CD1c-positive myeloid dendritic cell (primary cell): Measurements from ENCODE around the gene RAPGEF1.

Experiments used
- DNase-seq: peaks from one replicate; pipeline ENCODE4 v3.0.0-alpha.2; 2016; ENCODE audit errors: extremely low spot score

The RAPGEF1 gene

GRCh38 chr9:131608493-131609037, 131.3 kb downstream of the RAPGEF1 start:
- DNase-seq: no peak

GRCh38 chr9:131607591-131607990, 132.3 kb downstream of the RAPGEF1 start:
- no peak for DNase-seq

- DNase-seq: no peak
These were observed 132.8 kb downstream of the RAPGEF1 start for GRCh38 chr9:131606896-131607567.

- DNase-seq: no peak
These were observed 133.9 kb downstream of the RAPGEF1 start for GRCh38 chr9:131605770-131606590.

GRCh38 chr9:131603711-131604439, 136.0 kb downstream of the RAPGEF1 start:
- no peak for DNase-seq

GRCh38 chr9:131603199-131603598, 136.7 kb downstream of the RAPGEF1 start:
- DNase-seq: peak; percentile 42

GRCh38 chr9:131601683-131602181, 138.1 kb downstream of the RAPGEF1 start:
- DNase-seq: no peak

- DNase-seq: peak; percentile 95
These were observed 141.8 kb downstream of the RAPGEF1 start for GRCh38 chr9:131598121-131598520.

- DNase-seq: no peak
These were observed 142.6 kb downstream of the RAPGEF1 start for GRCh38 chr9:131597246-131597645.

GRCh38 chr9:131596430-131596743, 143.5 kb downstream of the RAPGEF1 start:
- no peak for DNase-seq

- no peak for DNase-seq
These were observed 144.0 kb downstream of the RAPGEF1 start for GRCh38 chr9:131595696-131596429.

GRCh38 chr9:131594906-131595665, 144.8 kb downstream of the RAPGEF1 start:
- DNase-seq: peak; percentile 70

GRCh38 chr9:131593936-131594665, 145.8 kb downstream of the RAPGEF1 start:
- DNase-seq: no peak

GRCh38 chr9:131593091-131593820, 146.6 kb downstream of the RAPGEF1 start:
- DNase-seq: peak; percentile 40

- DNase-seq: no peak
These were observed 148.0 kb downstream of the RAPGEF1 start for GRCh38 chr9:131591845-131592208.

GRCh38 chr9:131590907-131591844, 148.7 kb downstream of the RAPGEF1 start:
- DNase-seq: peak; percentile 86

- no peak for DNase-seq
These were observed 149.4 kb downstream of the RAPGEF1 start for GRCh38 chr9:131590449-131590848.

GRCh38 chr9:131589993-131590392, 149.9 kb downstream of the RAPGEF1 start:
- no peak for DNase-seq
